ENCODE data around the gene PER2.
"Not testable (repeated sequence)": the region's sequence is repeated elsewhere in the genome, so short reads cannot be mapped to it uniquely, and the experiment has no call there.

Gene PER2

DNA sequence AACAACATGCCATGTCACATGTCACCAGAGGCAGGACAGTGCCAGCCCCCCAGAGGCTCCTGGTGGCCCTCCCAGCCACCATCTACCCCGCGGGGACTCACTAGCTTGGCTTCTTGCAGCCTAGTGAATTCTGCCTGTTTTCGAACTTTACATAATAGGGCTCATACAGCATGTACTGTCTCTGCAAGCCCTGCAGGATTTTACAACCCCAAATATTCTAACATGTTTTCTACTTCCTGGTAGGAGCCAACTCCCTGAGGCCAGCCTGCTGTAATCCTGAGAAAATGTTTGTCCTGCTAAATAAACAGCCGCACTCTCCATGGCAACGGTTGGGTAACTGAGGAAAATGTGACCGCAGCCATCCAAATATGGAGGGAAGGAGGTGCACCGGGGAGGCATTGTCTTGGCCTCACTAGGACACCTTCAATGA, 2.7 kb downstream of the PER2 start:
- no peak for DNase-seq

DNA sequence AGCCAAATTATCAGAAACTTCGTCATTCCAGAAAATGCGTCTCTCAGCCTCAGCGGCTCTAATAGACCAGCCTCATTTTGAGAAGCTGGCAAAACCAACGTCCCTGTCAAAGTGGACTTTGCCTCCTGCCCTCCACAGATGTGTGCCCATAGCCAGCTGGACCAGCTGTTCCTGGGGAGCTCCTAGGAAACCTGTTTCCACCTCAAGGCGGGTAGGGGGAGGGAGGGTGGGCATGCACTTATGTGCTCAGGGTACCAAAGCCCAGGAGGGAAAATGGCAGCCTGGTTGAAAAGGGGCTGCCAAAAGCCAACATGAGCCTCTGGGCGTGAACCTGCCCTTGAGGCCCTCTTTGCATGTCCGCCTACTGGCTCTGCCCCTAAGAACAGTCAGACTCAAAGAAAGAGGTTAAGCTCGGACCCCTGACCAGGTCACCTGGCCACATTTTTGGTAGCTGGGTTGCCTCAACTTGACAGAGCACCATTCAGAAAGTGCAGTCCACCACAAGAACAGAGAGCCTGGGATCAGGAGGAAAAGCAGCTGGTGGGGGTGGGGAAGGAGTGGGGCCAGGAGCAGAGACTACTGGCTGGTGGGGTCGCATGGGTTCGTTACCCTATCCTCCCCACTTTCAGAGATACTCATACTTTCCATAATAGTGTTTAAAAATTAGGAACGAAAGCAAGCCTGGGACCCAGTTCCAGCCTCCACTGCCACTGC, 3.5 kb downstream of the PER2 start:
- DNase-seq = no peak

- no peak for DNase-seq
These were observed 5.3 kb downstream of the PER2 start for GRCh38 chr2:238282861-238283738.

DNA sequence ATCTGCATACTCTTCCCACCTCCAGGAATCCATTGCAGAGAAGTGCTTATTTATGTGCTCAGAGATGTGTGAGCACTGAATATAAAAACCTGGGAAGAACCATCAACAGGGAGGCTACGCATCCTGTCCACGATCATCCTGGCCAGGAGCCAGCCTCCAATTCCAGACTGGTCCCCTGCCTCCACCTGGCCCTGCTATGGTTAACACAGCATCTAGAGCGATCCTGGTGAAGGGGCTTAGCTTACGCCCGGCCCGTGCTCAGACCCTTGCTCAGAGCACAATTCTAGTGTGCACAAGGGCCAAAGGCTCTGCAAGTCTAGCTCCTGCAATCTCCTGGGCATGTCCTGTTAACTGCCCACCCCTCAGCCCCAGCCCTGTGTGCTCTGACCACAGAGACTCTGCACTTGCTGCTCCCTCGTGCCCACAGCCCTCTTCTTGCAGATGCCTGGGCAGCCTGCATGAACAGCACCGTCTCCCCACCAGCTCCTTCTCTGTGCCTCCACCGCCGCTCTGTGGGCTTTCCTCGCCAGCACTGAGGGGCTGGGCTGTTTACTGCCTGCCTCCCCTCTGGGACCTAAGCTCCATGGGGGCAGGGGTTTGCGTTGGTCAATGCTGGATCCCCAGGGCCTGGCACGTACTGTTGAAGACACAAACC, 6.5 kb downstream of the PER2 start:
- DNase-seq = no peak

DNA sequence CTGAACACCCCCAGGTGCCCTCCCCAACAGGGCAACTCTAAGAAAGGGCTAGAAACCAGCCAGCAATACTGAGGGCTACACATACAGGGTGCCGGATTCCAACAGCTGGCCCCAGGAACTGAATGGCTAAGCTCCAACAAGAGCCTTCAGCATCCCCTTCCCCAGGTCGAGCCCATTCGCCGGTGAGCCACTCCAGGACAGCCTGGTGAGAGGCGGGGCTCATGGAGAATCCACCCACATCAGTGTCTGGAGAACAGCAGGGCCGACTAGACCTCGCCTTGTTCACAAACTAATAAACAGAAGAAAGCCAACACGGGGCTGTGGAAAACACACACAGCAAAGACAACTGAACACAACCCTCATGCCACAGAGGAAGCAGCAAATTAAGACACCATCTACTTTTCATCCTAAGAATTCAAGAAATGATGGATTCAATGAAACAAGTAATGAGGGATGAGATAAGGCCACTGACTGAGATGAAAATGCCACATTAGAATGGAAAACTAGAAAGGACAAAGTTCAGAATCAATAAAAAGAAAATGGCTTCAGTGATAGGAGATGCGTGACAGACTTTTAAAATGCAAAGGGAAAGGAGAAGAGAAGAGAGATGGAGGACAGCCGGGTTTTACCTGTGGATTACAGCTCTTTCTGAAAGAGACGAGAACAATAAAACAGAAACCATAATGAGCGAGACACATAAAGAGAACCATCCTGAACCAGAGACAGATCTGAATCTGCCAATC, 8.2 kb downstream of the PER2 start:
- DNase-seq = no peak

DNA sequence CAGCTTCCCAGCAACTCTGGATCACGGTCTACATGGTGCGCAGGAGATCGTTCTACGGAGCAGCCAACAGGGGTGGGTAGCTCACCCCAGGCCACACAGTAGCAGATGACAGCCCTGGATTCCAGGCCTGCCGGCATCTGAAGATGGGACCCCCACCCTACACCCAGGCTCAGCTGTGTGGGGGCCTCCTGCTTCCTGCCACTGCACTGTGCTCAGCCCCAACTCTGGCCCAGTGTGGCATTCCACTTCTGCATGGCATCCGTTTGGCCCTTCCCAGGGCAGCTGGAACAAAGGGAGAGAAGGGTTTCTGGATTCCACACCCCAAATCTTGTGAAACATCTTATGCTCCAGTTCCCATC, 9.1 kb downstream of the PER2 start:
- DNase-seq = no peak

DNA sequence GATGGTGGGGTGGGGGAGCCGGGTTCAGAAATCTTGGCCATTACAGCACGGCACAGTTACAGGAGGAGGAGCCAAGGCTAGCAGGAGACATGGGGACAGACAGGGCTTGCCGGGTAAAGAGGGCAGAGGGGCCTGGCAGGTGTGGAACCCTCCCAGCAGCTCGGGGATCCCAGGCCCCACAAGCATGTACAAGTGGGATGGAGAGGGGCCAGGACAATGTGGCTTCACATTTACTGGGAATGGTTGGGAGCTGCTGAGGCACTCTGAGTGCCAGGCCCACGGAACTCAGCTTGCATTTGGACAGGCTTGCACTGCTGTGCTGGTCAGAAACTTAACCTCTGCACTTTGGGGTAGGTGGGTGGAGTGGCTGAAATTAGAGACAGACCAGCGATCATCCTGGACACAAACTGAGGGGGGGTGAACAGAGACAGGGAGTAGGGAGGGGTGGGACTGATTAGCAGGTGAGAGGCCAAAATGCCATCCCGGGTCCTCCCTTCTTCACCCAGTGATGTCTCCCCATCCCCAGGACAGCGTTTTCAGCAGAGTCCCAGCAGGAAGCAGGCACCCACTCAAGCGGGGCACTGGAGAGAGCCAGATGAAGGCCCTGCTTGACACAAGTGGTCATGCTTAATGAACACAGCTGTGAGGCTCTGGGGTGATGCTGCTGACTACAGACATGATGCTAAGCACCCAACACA, 9.6 kb downstream of the PER2 start:
- DNase-seq = no peak

GRCh38 chr2:238277695-238278094, 10.7 kb downstream of the PER2 start:
- no peak for DNase-seq

GRCh38 chr2:238274152-238274865, 14.1 kb downstream of the PER2 start:
- DNase-seq = no peak

DNA sequence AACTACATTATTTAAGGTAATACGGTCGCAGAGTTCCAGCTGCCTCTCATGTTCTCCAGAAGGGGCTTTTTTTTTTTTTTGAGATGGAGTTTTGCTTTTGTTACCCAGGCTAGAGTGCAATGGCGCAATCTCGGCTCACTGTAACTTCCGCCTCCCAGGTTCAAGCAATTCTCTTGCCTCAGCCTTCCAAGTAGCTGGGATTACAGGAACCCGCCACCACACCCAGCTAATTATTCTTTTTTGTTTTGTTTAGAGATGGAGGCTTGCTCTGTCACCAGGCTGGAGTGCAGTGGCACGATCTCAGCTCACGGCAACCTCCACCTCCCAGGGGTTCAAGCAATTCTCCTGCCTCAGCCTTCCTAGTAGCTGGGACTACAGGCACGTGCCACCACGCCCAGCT, 15.0 kb downstream of the PER2 start:
- DNase-seq = not testable (repeated sequence)

DNA sequence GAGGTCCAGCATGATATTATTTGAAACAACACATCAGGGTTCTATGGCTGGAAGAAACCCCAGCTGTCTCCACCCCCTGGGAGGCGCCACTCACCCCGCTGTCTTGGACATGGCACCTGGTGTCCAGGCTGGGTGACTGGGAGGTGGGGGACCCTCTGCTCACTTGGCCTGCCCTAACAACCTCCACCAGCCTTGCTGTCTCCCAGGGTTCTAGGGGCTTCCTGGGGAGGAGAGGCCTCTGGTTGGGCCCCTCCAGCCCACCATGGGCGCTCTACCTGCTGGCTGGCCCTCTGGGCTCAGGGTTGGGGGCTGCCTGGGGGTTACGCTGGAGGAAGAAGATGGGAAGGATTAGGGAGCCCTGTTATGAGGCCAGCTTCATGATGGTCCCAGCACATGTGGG, 16.3 kb downstream of the PER2 start:
- DNase-seq = no peak

DNA sequence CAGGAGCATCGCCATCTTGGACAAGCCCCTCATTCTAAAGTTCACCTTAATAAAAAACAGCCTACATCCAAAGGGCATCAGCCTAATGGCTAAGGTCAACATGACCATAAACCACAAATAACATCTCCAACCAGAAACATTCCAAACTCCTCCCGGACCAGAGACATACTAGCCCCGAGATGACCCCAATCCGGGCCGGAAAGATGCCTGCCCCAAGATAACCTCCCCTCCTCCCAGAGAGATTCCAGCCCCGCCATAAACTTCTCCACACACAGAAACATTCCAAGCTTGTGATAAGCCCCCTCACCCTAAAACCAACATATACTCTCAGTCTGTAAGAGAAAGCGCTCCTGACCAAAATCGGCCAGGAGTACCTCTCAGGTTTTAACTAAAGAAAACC, 16.7 kb downstream of the PER2 start:
- DNase-seq = not testable (repeated sequence)

DNA sequence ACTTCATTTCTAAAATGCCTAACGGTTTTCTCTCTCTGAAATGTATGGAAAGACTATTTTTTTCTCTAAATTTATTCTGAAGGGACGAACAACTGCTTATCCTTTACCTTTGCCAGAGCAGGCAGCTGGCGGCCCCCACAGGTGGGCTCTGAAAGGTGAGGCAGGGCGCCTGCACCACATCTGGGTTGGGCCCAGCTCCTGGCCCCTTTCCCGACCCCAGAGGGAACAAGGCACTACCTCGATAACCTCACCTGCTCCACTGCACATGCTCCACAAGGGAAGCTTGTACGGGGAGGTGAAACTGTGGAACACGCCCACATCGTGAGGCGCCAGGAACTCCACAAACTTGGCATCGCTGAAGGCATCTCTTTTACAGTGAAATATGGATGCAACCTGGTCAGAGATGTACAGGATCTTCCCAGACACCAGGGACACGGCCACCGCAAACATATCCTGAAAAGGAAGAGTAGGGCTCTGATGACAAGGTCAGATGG, 17.3 kb downstream of the PER2 start:
- DNase-seq = no peak

- DNase-seq = no peak
These were observed 17.8 kb downstream of the PER2 start for GRCh38 chr2:238270606-238271005.

DNA sequence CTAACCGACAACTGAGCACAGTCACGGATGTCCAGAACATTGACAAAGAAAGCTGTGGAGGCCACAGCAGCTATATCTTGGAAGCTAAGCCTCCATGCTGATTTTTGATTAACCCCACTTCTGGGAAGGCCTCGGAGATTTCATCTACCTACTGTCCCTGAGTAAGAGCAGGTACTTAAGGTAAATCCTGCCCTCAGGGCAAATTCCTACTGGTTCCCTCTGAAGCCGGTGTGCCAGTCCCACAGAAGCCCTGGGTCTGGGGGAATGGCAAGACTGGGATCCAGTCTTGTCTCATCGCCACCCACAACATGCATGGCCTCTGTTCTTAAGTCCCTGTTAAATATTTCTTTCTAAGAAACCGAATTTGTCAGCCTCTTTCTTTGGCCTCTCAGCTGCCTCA, 18.7 kb downstream of the PER2 start:
- no peak for DNase-seq

DNA sequence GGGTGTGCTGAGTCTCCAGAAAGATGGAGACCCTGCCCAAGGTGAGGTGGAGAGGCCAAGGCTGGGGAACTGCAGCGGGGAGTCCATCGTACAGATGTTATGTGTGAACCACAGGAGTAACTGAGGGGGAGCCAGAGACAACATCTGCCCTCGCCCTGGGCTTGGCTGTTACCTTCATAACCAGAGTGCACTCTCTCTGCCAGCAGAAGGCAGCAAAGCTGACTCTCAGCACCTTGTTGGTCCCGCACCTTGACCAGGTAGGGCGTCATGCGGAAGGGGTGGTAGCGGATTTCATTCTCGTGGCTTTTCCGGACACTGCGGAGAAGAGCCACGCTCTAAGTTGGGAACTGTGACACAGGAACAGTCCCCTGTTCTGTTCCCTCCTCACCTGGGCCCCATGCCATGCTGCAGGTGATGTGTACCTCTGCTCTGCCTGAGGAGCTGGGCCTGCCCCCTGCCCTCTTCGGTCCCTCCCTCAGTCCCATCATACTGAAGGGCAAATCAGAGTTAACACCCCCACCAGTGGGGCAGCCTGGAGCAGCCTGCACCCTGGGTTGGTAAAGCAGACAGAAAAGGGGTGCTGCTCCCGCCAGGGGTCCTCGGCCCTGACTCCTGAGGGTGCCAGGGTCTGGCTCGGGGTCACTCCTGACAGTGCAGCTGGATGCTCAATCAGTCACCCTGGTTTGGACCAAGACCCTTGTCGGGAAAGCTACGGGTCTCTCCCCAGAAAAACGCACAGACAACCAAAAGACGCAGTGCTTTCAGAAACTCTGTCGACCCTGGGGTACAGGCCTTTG, 20.3 kb downstream of the PER2 start:
- no peak for DNase-seq

DNA sequence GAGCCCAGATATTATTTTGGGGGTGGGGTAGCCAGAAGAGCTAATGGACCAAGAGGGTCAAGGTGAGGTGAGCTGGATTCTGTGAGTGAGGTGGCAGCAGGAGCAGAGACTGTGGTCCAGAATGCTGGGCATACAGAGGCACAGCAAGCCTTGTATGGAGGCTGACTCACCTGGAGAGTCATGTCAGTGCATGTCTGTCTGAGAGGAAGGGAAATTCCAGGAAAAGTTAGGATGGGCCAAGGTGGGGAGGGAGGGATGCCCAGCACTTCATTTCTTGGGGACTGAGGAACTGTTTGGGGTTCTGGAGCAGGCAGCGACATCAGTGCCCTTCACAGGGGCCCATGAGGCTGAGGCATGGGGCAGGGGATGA, 21.1 kb downstream of the PER2 start:
- DNase-seq = no peak

GRCh38 chr2:238265605-238266004, 22.8 kb downstream of the PER2 start:
- DNase-seq = no peak

- DNase-seq = no peak
These were observed 24.3 kb downstream of the PER2 start for GRCh38 chr2:238264072-238264460.

DNA sequence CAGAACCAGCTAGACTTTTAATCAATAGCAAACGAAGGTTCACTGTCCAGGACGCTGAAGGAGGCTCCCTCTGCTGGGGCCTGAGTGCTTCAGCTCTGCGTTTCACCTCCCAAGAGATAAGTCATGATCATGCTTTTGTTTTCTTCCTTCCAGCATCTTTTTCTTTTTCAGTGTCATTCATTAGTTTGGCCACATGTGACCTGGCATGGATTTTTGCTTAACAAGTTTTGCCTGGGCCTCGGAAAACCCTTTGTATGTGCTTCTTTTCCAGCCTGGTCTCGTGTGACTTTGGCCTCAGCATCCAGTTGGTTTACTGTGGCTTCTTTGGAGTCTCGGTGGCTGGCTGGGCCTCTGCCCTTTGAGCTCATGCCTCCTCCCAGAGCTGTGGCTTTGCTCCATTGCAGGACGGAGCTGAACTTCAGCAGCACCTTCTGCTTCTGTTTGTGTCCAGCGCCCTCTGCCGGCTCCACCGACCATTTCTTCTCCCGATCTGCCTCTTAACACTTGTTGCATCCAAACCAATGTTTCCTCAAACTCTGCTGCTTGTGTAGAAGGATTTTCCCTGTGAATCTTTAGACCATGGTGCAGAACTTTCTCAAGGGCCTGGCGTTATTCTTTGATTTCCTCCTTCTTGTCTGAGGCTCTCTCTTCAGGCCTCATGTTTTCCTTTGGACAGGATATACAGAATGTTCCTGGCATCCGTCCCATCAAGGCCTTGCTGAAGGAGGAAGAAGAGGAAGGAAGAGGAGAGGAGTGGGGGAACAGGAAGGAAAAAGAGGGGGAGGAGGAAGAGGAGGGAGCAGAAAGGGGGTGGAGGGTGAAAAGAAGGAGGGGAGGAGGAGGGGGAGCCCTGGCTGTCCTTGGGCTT, 25.0 kb downstream of the PER2 start:
- DNase-seq = peak; percentile 87

Data from hematopoietic multipotent progenitor cell treated with erythropoietin and hydrocortisone succinate and interleukin-3 and kit ligand, for 8 days (in vitro differentiated cells).